K562 (cell line): Measurements from ENCODE around the gene F11R. TPM values are rescaled to one million over a fixed set of nuclear protein-coding genes. Genes with fewer than 3 reads are reported as not detected.

ENCODE experiments used
- ARID1B ChIP-seq: fragments of 450-650 bp; IDR thresholded peaks from 2 replicates; pipeline ENCODE4 v1.6.1; 2016; ENCODE audit warnings: antibody characterized with exemption, mild to moderate bottlenecking, inconsistent platforms
- BCOR ChIP-seq: fragments of 450-650 bp; IDR thresholded peaks from 2 replicates; pipeline ENCODE4 v1.6.1; 2016
- BDP1 ChIP-seq: IDR thresholded peaks from 3 replicates; pipeline ENCODE4 v1.6.1; 2011; ENCODE audit not compliant: insufficient read length, insufficient read depth
- BRF1 ChIP-seq: IDR thresholded peaks from 3 replicates; pipeline ENCODE4 v1.6.1; 2011; ENCODE audit warnings: borderline replicate concordance, mild to moderate bottlenecking; ENCODE audit not compliant: insufficient read length; ENCODE audit errors: extremely low read depth
- FOXK2 ChIP-seq, 2 experiments: fragments of 450-650 bp; IDR thresholded peaks in 1 of 2; conservative IDR thresholded peaks in 1 of 2; 2 replicates each; pipeline ENCODE4 v1.6.1; 2016; ENCODE audit warnings: low read depth in 2 of 2, mild to moderate bottlenecking in 1 of 2
- HNRNPLL ChIP-seq: fragments of 200-400 bp; formaldehyde crosslinking; IDR thresholded peaks from 2 replicates; pipeline ENCODE4 v1.6.1; 2017; ENCODE audit warnings: low read length, low read depth, mild to moderate bottlenecking; ENCODE audit not compliant: poor library complexity, severe bottlenecking
- MTA1 ChIP-seq: fragments of 450-650 bp; IDR thresholded peaks from 2 replicates; pipeline ENCODE4 v1.6.1; 2017; ENCODE audit warnings: borderline replicate concordance
- NCOA2 ChIP-seq, 2 experiments: fragments of 450-650 bp; IDR thresholded peaks; 2 replicates each; pipeline ENCODE4 v1.6.1; 2018; ENCODE audit warnings: mild to moderate bottlenecking in 2 of 2, moderate library complexity in 1 of 2; ENCODE audit not compliant: partially characterized antibody in 2 of 2
- NFE2L1 ChIP-seq: fragments of 450-650 bp; IDR thresholded peaks from 2 replicates; pipeline ENCODE4 v1.6.1; 2016; ENCODE audit warnings: missing genetic modification characterization, low read depth, mild to moderate bottlenecking, missing compliant biosample characterization, moderate library complexity, borderline replicate concordance
- PKNOX1 ChIP-seq: fragments of 450-650 bp; IDR thresholded peaks from 2 replicates; pipeline ENCODE4 v1.6.1; 2016
- PREB ChIP-seq: sonication (generic); formaldehyde crosslinking; IDR thresholded peaks from 2 replicates; pipeline ENCODE4 v1.8.1; 2023; ENCODE audit warnings: mild to moderate bottlenecking, missing genetic modification reagents
- RCOR1 ChIP-seq, 2 experiments: IDR thresholded peaks; 2 replicates each; pipeline ENCODE4 v1.6.1; 2012; ENCODE audit warnings: low read depth in 2 of 2, low read length in 2 of 2, borderline replicate concordance in 1 of 2, improper control_type of control experiment in 1 of 2
- REST ChIP-seq, 2 experiments: fragments of 450-650 bp; formaldehyde crosslinking in 1 of 2; IDR thresholded peaks; 2 replicates each; pipeline versions ENCODE4 v1.4.0 to v1.6.1; 2014 to 2020; ENCODE audit warnings: mild to moderate bottlenecking in 2 of 2, borderline replicate concordance in 1 of 2, low read depth in 1 of 2
- SNIP1 ChIP-seq: fragments of 450-650 bp; IDR thresholded peaks from 2 replicates; pipeline ENCODE4 v1.7.1; 2017; ENCODE audit warnings: low read depth, mild to moderate bottlenecking
- TSC22D4 ChIP-seq: fragments of 450-650 bp; IDR thresholded peaks from 2 replicates; pipeline ENCODE4 v1.6.1; 2016; ENCODE audit warnings: missing genetic modification characterization, missing biosample characterization, control low read depth
- WHSC1 ChIP-seq: IDR thresholded peaks from one replicate; pipeline ENCODE4 v1.6.1; 2012; ENCODE audit warnings: low read length, control low read depth, inconsistent platforms
- ZNF212 ChIP-seq: fragments of 450-650 bp; formaldehyde crosslinking; IDR thresholded peaks from 2 replicates; pipeline ENCODE4 v1.4.0; 2020; ENCODE audit warnings: mild to moderate bottlenecking
- ZNF3 ChIP-seq: fragments of 250-450 bp; sonication (Bioruptor Pico); IDR thresholded peaks from 2 replicates; pipeline ENCODE4 v1.5.0; 2021; ENCODE audit warnings: mild to moderate bottlenecking, moderate library complexity
- ZNF584 ChIP-seq: fragments of 200-800 bp; sonication (Bioruptor generic); IDR thresholded peaks from 2 replicates; pipeline ENCODE4 v1.6.1; 2016; ENCODE audit warnings: low read depth, mild to moderate bottlenecking, missing genetic modification characterization, missing compliant biosample characterization
- polyA plus RNA-seq, 8 experiments: library from polyadenylated mRNA; depleted of rRNA in 4 of 8; stranded (reverse) in 5 of 8; unstranded in 3 of 8; fragments of >200 nt; fragmentation: Nextera tagmentation in 2 of 8; fragmentation: Illumina TruSeq in 1 of 8; extraction: Ambion mirVana in 2 of 8; extraction: Trizol in 1 of 8; gene quantifications; 2 replicates each; pipeline versions ENCODE4 v1.2.1 to v1.2.3, GENCODE V29; 2011 to 2014; ENCODE audit warnings: inconsistent platforms in 1 of 8, missing spikeins in 1 of 8
- total RNA-seq, 7 experiments: library from RNA; depleted of rRNA in 6 of 7; stranded (reverse); fragments of >200 nt in 6 of 7; fragmentation: Illumina TruSeq in 2 of 7; extraction: Trizol in 2 of 7; gene quantifications; 2 replicates each; pipeline versions ENCODE4 v1.2.1 to v1.2.3, GENCODE V29; 2011 to 2021; ENCODE audit warnings: low replicate concordance in 1 of 7

Gene F11R
- total and polyA plus RNA-seq, 9 of the 15 experiments (the other 6 are each of a cell fraction or from before 2014, with no cell fraction given) = 27.4 to 187 (median 52.5) TPM

GRCh38 chr1:161009602-161010211 is 11.2 kb downstream of the F11R start (continued):
- TF ChIP-seq ZNF3 (CRISPR knock-in tag) (no peak), HNRNPLL (peak; percentile 38), PKNOX1 (peak; percentile 89), PREB (CRISPR knock-in tag) (no peak), BCOR (peak; percentile 84), NFE2L1 (tag) (no peak), FOXK2 (conservative IDR thresholded peaks at IDR 0.05 in 1 of 2, IDR thresholded peaks at IDR 0.05 in 1 of 2; ENCODE audit: low read depth in 2 of 2) (no peak), MTA1 (no peak), SNIP1 (no peak), REST (IDR thresholded peaks at IDR 0.05; ENCODE audit: borderline replicate concordance) (no peak), REST (CRISPR knock-in tag; IDR thresholded peaks at IDR 0.05; ENCODE audit: low read depth) (no peak), ZNF212 (CRISPR knock-in tag) (no peak), ZNF584 (CRISPR knock-in tag) (no peak), BDP1 (no peak), NCOA2 (IDR thresholded peaks at IDR 0.05; ENCODE audit: partially characterized antibody in 2 of 2) (peak; percentile 61 to 66), RCOR1 (IDR thresholded peaks at IDR 0.05; ENCODE audit: borderline replicate concordance in 1 of 2, low read depth in 2 of 2, low read length in 2 of 2) (peak; percentile 19 to 64; a peak in 2 of 4 replicates), WHSC1 (no peak), BRF1 (no peak), ARID1B (peak; percentile 96), TSC22D4 (tag) (no peak)
